Adipocyte (in vitro differentiated cells): ENCODE data around the gene GUF1.
A peak's percentile ranks its signal among the peaks of the same experiment; 100 is the strongest.
"Not testable (repeated sequence)": the region's sequence is repeated elsewhere in the genome, so short reads cannot be mapped to it uniquely, and the experiment has no call there.

ENCODE experiments used
- DNase-seq: peaks from one replicate; pipeline ENCODE4 v3.0.0-alpha.2; 2015; ENCODE audit warnings: low read depth
- H3K27me3 ChIP-seq: replicated peaks from 2 replicates; pipeline ENCODE4 v1.7.0; 2013; ENCODE audit warnings: mild to moderate bottlenecking, low read length, moderate library complexity; ENCODE audit not compliant: control insufficient read depth, insufficient read depth
- H3K36me3 ChIP-seq: 2 replicates; pipeline ENCODE4 v1.7.0; 2013; ENCODE audit warnings: low read length, mild to moderate bottlenecking, moderate library complexity; ENCODE audit not compliant: control insufficient read depth, insufficient read depth, severe bottlenecking
- H3K4me1 ChIP-seq: 2 replicates; pipeline ENCODE4 v1.7.0; 2013; ENCODE audit warnings: mild to moderate bottlenecking, low read length, moderate library complexity; ENCODE audit not compliant: control insufficient read depth, insufficient read depth
- H3K4me3 ChIP-seq: 2 replicates; pipeline ENCODE4 v1.7.0; 2013; ENCODE audit warnings: mild to moderate bottlenecking, low read length, moderate library complexity
- H3K9ac ChIP-seq: 2 replicates; pipeline ENCODE4 v1.7.0; 2013; ENCODE audit warnings: mild to moderate bottlenecking, low read length, moderate library complexity
- H3K9me3 ChIP-seq: 2 replicates; pipeline ENCODE4 v1.7.0; 2013; ENCODE audit warnings: mild to moderate bottlenecking, low read length, moderate library complexity; ENCODE audit not compliant: control insufficient read depth

The GUF1 gene

GRCh38 chr4:44713125-44713524, 34.9 kb downstream of the GUF1 start:
- Histone ChIP-seq H3K27me3 (no peaks in the 10 kb centered on the region), H3K9ac (no peak overlapping the region), H3K4me1 (peaks cover 25% of the 10 kb centered on the region), H3K9me3 (no peaks in the 10 kb centered on the region), H3K4me3 (no peak overlapping the region), H3K36me3 (peaks cover 22% of the 10 kb centered on the region)
- DNase-seq = no peak

GRCh38 chr4:44716597-44716996, 38.4 kb downstream of the GUF1 start:
- no peaks in the 10 kb centered on the region for H3K9me3 ChIP-seq
- peaks cover 22% of the 10 kb centered on the region for H3K4me1 ChIP-seq
- peaks cover 6% of the 10 kb centered on the region for H3K36me3 ChIP-seq
- no peaks in the 10 kb centered on the region for H3K27me3 ChIP-seq
- H3K4me3 ChIP-seq = no peak overlapping the region
- no peak overlapping the region for H3K9ac ChIP-seq
- no peak for DNase-seq

GRCh38 chr4:44720371-44720770, 42.2 kb downstream of the GUF1 start:
- DNase-seq = no peak
- Histone ChIP-seq H3K36me3 (no peaks in the 10 kb centered on the region), H3K9me3 (no peaks in the 10 kb centered on the region), H3K9ac (no peak overlapping the region), H3K4me1 (peaks cover 20% of the 10 kb centered on the region), H3K4me3 (no peak overlapping the region), H3K27me3 (no peaks in the 10 kb centered on the region)

- Histone ChIP-seq H3K36me3 (no peaks in the 10 kb centered on the region), H3K9ac (no peak overlapping the region), H3K9me3 (no peaks in the 10 kb centered on the region), H3K4me1 (peaks cover 23% of the 10 kb centered on the region), H3K27me3 (no peaks in the 10 kb centered on the region), H3K4me3 (no peak overlapping the region)
- no peak for DNase-seq
These were observed 43.8 kb downstream of the GUF1 start for GRCh38 chr4:44722001-44722400.

- no peaks in the 10 kb centered on the region for H3K9me3 ChIP-seq
- peak; percentile 3 for DNase-seq
- H3K4me3 ChIP-seq = peak overlapping the region; percentile 87
- H3K9ac ChIP-seq = peak overlapping the region; percentile 92
- peaks cover 25% of the 10 kb centered on the region for H3K4me1 ChIP-seq
- H3K36me3 ChIP-seq = no peaks in the 10 kb centered on the region
- H3K27me3 ChIP-seq = no peaks in the 10 kb centered on the region
These were observed 46.9 kb downstream of the GUF1 start for GRCh38 chr4:44725166-44725565.

- no peaks in the 10 kb centered on the region for H3K36me3 ChIP-seq
- H3K4me3 ChIP-seq = peak overlapping the region; percentile 87
- peak overlapping the region; percentile 92 for H3K9ac ChIP-seq
- no peaks in the 10 kb centered on the region for H3K9me3 ChIP-seq
- H3K27me3 ChIP-seq = no peaks in the 10 kb centered on the region
- H3K4me1 ChIP-seq = peaks cover 25% of the 10 kb centered on the region
- DNase-seq = peak; percentile 65
These were observed 47.5 kb downstream of the GUF1 start for GRCh38 chr4:44725726-44726037.

GRCh38 chr4:44726038-44726871, 48.0 kb downstream of the GUF1 start, which contains the start of gene GNPDA2:
Gene GNPDA2 (minus strand): TSS chr4:44726556. CDS start chr4:44722207, 4,349 bp downstream.
- DNase-seq = peak; percentile 96
- peak within 1 kb of the TSS; percentile 87 for H3K4me3 ChIP-seq

GRCh38 chr4:44727471-44727870, 49.3 kb downstream of the GUF1 start:
- Histone ChIP-seq H3K4me3 (peak overlapping the region; percentile 87), H3K36me3 (no peaks in the 10 kb centered on the region), H3K27me3 (no peaks in the 10 kb centered on the region), H3K9ac (no peak overlapping the region), H3K4me1 (peaks cover 25% of the 10 kb centered on the region), H3K9me3 (no peaks in the 10 kb centered on the region)
- DNase-seq = no peak

More at GRCh38 chr4:44726038-44726871, 48.0 kb downstream of the GUF1 start, which contains the start of gene GNPDA2:
- peak within 1 kb of the TSS; percentile 92 for H3K9ac ChIP-seq
- H3K27me3 ChIP-seq = no peaks in the 10 kb centered on the region
- H3K4me1 ChIP-seq = peaks cover 25% of the 10 kb centered on the region
- no peaks in the 10 kb centered on the region for H3K36me3 ChIP-seq
- no peaks in the 10 kb centered on the region for H3K9me3 ChIP-seq

- not testable (repeated sequence) for H3K9me3 ChIP-seq, H3K27me3 ChIP-seq, DNase-seq, H3K36me3 ChIP-seq, H3K9ac ChIP-seq, H3K4me3 ChIP-seq
- H3K4me1 ChIP-seq = peaks cover 20% of the 10 kb centered on the region
These were observed 50.5 kb downstream of the GUF1 start for GRCh38 chr4:44728694-44729093.

GRCh38 chr4:44736900-44737299, 58.7 kb downstream of the GUF1 start:
- no peaks in the 10 kb centered on the region for H3K9me3 ChIP-seq
- no peak overlapping the region for H3K4me3 ChIP-seq
- no peaks in the 10 kb centered on the region for H3K27me3 ChIP-seq
- no peaks in the 10 kb centered on the region for H3K36me3 ChIP-seq
- H3K9ac ChIP-seq = no peak overlapping the region
- DNase-seq = no peak
- no peaks in the 10 kb centered on the region for H3K4me1 ChIP-seq

- no peaks in the 10 kb centered on the region for H3K4me1 ChIP-seq
- no peak overlapping the region for H3K4me3 ChIP-seq
- H3K36me3 ChIP-seq = no peaks in the 10 kb centered on the region
- H3K27me3 ChIP-seq = no peaks in the 10 kb centered on the region
- no peaks in the 10 kb centered on the region for H3K9me3 ChIP-seq
- H3K9ac ChIP-seq = no peak overlapping the region
- no peak for DNase-seq
These were observed 60.4 kb downstream of the GUF1 start for GRCh38 chr4:44738615-44739014.

GRCh38 chr4:44740201-44740600, 62.0 kb downstream of the GUF1 start:
- no peaks in the 10 kb centered on the region for H3K27me3 ChIP-seq
- no peak overlapping the region for H3K9ac ChIP-seq
- no peak overlapping the region for H3K4me3 ChIP-seq
- no peaks in the 10 kb centered on the region for H3K36me3 ChIP-seq
- no peaks in the 10 kb centered on the region for H3K9me3 ChIP-seq
- H3K4me1 ChIP-seq = no peaks in the 10 kb centered on the region
- no peak for DNase-seq
